Tibial nerve (tissue), 3 donors: ENCODE data around the gene FIBIN.
"Not testable (repeated sequence)": the region's sequence is repeated elsewhere in the genome, so short reads cannot be mapped to it uniquely, and the experiment has no call there.

Experiments
- POLR2A ChIP-seq, 2 donors: fragments of 450-650 bp; IDR thresholded peaks; one replicate each; pipeline ENCODE4 v1.6.1; 2017; ENCODE audit warnings: antibody characterized with exemption in 2 of 2, mild to moderate bottlenecking in 2 of 2, moderate library complexity in 2 of 2
- TF ChIP-seq, protein P1 (sequence below), 5 experiments: fragments of 200-600 bp in 3 of 5; fragments of 450-650 bp in 2 of 5; sonication (generic) in 3 of 5; IDR thresholded peaks; one replicate each; pipeline ENCODE4 v1.5.1; 2016 to 2019; ENCODE audit warnings: antibody characterized with exemption in 5 of 5, mild to moderate bottlenecking in 3 of 5, moderate library complexity in 2 of 5

DNA sequence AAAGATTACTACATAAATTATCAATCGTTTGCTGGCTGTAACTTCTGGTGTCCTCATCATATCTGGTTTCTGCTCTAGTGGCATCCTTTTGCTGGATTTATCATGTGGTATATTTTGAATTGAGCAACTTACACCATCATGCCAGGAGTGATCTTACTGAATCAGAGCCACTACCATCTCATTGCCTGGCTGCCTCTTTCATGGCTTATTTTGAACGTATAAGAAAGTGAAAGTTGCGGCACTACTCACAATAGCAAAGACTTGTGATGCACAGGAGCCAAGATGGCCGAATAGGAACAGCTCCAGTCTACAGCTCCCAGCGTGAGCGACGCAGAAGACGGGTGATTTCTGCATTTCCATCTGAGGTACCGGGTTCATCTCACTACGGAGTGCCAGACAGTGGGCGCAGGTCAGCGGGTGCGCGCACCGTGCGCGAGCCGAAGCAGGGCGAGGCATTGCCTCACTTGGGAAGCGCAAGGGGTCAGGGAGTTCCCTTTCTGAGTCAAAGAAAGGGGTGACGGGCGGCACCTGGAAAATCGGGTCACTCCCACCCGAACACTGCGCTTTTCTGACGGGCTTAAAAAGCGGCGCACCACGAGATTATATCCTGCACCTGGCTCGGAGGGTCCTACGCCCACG lies 28.9 kb upstream of the FIBIN start:
- TF ChIP-seq, protein P1, sequence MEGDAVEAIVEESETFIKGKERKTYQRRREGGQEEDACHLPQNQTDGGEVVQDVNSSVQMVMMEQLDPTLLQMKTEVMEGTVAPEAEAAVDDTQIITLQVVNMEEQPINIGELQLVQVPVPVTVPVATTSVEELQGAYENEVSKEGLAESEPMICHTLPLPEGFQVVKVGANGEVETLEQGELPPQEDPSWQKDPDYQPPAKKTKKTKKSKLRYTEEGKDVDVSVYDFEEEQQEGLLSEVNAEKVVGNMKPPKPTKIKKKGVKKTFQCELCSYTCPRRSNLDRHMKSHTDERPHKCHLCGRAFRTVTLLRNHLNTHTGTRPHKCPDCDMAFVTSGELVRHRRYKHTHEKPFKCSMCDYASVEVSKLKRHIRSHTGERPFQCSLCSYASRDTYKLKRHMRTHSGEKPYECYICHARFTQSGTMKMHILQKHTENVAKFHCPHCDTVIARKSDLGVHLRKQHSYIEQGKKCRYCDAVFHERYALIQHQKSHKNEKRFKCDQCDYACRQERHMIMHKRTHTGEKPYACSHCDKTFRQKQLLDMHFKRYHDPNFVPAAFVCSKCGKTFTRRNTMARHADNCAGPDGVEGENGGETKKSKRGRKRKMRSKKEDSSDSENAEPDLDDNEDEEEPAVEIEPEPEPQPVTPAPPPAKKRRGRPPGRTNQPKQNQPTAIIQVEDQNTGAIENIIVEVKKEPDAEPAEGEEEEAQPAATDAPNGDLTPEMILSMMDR (IDR thresholded peaks at IDR 0.05) = not testable (repeated sequence)
- not testable (repeated sequence) for TF ChIP-seq POLR2A (IDR thresholded peaks at IDR 0.05)
